ENCODE measurements around the gene PSMC3.

PSMC3 gene

GRCh38 chr11:47442514-47442913, 16.3 kb upstream of the PSMC3 start:
- no peak for DNase-seq

- no peak for DNase-seq
Measured at GRCh38 chr11:47441421-47441820, 15.2 kb upstream of the PSMC3 start.

GRCh38 chr11:47440054-47440476, 13.8 kb upstream of the PSMC3 start:
- DNase-seq, result no peak

GRCh38 chr11:47438721-47439120, 12.5 kb upstream of the PSMC3 start:
- no peak for DNase-seq

GRCh38 chr11:47437746-47438418, 11.6 kb upstream of the PSMC3 start:
- DNase-seq, result no peak

GRCh38 chr11:47437218-47437745, 11.0 kb upstream of the PSMC3 start:
- no peak for DNase-seq

- DNase-seq, result no peak
Measured at GRCh38 chr11:47436726-47437125, 10.5 kb upstream of the PSMC3 start.

GRCh38 chr11:47435687-47436086, 9.4 kb upstream of the PSMC3 start:
- DNase-seq, result no peak

- DNase-seq, result no peak
Measured at GRCh38 chr11:47434011-47434786, 8.0 kb upstream of the PSMC3 start.

- no peak for DNase-seq
Measured at GRCh38 chr11:47433157-47433556, 6.9 kb upstream of the PSMC3 start.

GRCh38 chr11:47431356-47432083, 5.3 kb upstream of the PSMC3 start:
- DNase-seq, result no peak

GRCh38 chr11:47430524-47430923, 4.3 kb upstream of the PSMC3 start:
- no peak for DNase-seq

- no peak for DNase-seq
Measured at GRCh38 chr11:47425611-47426010, 628 bp downstream of the PSMC3 start.

- no peak for DNase-seq
Measured at GRCh38 chr11:47418454-47419259, 7.6 kb downstream of the PSMC3 start.

- no peak for DNase-seq
Measured at GRCh38 chr11:47417712-47418111, 8.5 kb downstream of the PSMC3 start.

GRCh38 chr11:47415949-47416472, 10.2 kb downstream of the PSMC3 start:
- DNase-seq, result no peak

- no peak for DNase-seq
Measured at GRCh38 chr11:47415091-47415854, 11.0 kb downstream of the PSMC3 start.

- DNase-seq, result no peak
Measured at GRCh38 chr11:47414685-47415070, 11.6 kb downstream of the PSMC3 start.

- DNase-seq, result no peak
Measured at GRCh38 chr11:47413908-47414684, 12.1 kb downstream of the PSMC3 start.

- no peak for DNase-seq
Measured at GRCh38 chr11:47413351-47413750, 12.9 kb downstream of the PSMC3 start.

Measured in CD4-positive, alpha-beta T cell treated with Interferon alpha-2 for 1 hour (primary cell).